ENCODE results near the gene HMGN5.
A peak's percentile ranks its signal among the peaks of the same experiment; 100 is the strongest.

Gene HMGN5

GRCh38 chrX:81201671-81202455, at the start of gene HMGN5, which contains the start of gene SH3BGRL:
HMGN5 (minus strand) TSS chrX:81201913; CDS start chrX:81121549, 80,364 bp downstream.
SH3BGRL (plus strand) TSS chrX:81202102; CDS start chrX:81202201, 99 bp downstream.
- peak; percentile 73 for DNase-seq

GRCh38 chrX:81241753-81242152, 40.0 kb upstream of the HMGN5 start:
- DNase-seq, result no peak

- no peak for DNase-seq
Observed at GRCh38 chrX:81240701-81241331, 39.1 kb upstream of the HMGN5 start.

- no peak for DNase-seq
Observed at GRCh38 chrX:81238166-81238565, 36.5 kb upstream of the HMGN5 start.

- no peak for DNase-seq
Observed at GRCh38 chrX:81237516-81237915, 35.8 kb upstream of the HMGN5 start.

GRCh38 chrX:81232218-81232617, 30.5 kb upstream of the HMGN5 start:
- DNase-seq, result no peak

- no peak for DNase-seq
Observed at GRCh38 chrX:81231476-81231875, 29.8 kb upstream of the HMGN5 start.

- no peak for DNase-seq
Observed at GRCh38 chrX:81229901-81230300, 28.2 kb upstream of the HMGN5 start.

GRCh38 chrX:81229229-81229628, 27.5 kb upstream of the HMGN5 start:
- DNase-seq, result no peak

GRCh38 chrX:81215685-81216084, 14.0 kb upstream of the HMGN5 start:
- DNase-seq, result no peak

GRCh38 chrX:81208916-81209315, 7.2 kb upstream of the HMGN5 start:
- DNase-seq, result no peak

GRCh38 chrX:81206476-81206875, 4.8 kb upstream of the HMGN5 start:
- no peak for DNase-seq

- DNase-seq, result no peak
Observed at GRCh38 chrX:81205551-81205950, 3.8 kb upstream of the HMGN5 start.

- DNase-seq, result no peak
Observed at GRCh38 chrX:81202943-81203342, 1.2 kb upstream of the HMGN5 start.

GRCh38 chrX:81202456-81202819, 725 bp upstream of the HMGN5 start:
- no peak for DNase-seq

GRCh38 chrX:81201071-81201470, 642 bp downstream of the HMGN5 start:
- no peak for DNase-seq

GRCh38 chrX:81195712-81196111, 6.0 kb downstream of the HMGN5 start:
- peak; percentile 0 for DNase-seq

GRCh38 chrX:81195259-81195658, 6.5 kb downstream of the HMGN5 start:
- no peak for DNase-seq

- no peak for DNase-seq
Observed at GRCh38 chrX:81174286-81174685, 27.4 kb downstream of the HMGN5 start.

GRCh38 chrX:81168391-81168790, 33.3 kb downstream of the HMGN5 start:
- DNase-seq, result no peak

GRCh38 chrX:81121513-81122363, 80.0 kb downstream of the HMGN5 start:
- peak; percentile 71 for DNase-seq

- DNase-seq, result no peak
Observed at GRCh38 chrX:81120936-81121371, 80.8 kb downstream of the HMGN5 start.

GRCh38 chrX:81120258-81120935, 81.3 kb downstream of the HMGN5 start:
- peak; percentile 0 for DNase-seq

Measured in SIG-M5 (cell line).